ENCODE data around the gene CFP.
A peak's percentile ranks its signal among the peaks of the same experiment; 100 is the strongest.

The CFP gene

DNA sequence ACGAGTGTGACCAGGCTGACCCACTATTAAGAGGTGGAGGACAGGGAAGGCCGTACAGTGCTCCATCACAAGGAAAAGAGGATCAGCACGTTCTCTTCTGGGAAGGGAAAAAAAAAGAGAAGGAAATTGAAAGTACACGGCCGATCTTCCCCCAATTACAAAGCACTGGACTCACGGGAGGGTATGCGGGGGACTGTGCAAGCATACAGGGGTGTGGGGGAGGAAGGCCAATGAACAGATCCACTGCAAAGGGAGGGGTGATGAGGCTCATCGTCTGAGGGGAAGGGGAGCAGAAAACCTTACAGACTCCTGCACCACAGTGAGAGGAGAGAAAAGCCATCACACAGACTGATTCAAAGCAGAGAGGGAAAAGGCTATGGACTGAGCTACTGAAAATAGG, 19.5 kb upstream of the CFP start:
- no peak for DNase-seq (ENCODE audit: low read depth, low spot score)
- Histone ChIP-seq H3K4me1 (ENCODE audit: insufficient read depth, insufficient read length) (peaks cover 11% of the 10 kb centered on the region), H3K9ac (ENCODE audit: insufficient read length, low read depth) (peak overlapping the region; percentile 79), H3K36me3 (ENCODE audit: insufficient read depth, insufficient read length, low read length) (peaks cover 50% of the 10 kb centered on the region), H3K4me3 (ENCODE audit: insufficient read length, low read depth) (peak overlapping the region; percentile 86), H3K9me3 (ENCODE audit: insufficient read depth, low read length) (no peaks in the 10 kb centered on the region), H3K27me3 (ENCODE audit: insufficient read depth, insufficient read length) (no peaks in the 10 kb centered on the region)
- TF ChIP-seq SUZ12 (IDR thresholded peaks at IDR 0.05; ENCODE audit: extremely low read depth, insufficient read depth, insufficient read length) (no peak), ZNF274 (IDR thresholded peaks at IDR 0.05; ENCODE audit: low read depth, low read length) (no peak), YY1 (IDR thresholded peaks at IDR 0.05; ENCODE audit: insufficient read depth, insufficient read length) (no peak)

DNA sequence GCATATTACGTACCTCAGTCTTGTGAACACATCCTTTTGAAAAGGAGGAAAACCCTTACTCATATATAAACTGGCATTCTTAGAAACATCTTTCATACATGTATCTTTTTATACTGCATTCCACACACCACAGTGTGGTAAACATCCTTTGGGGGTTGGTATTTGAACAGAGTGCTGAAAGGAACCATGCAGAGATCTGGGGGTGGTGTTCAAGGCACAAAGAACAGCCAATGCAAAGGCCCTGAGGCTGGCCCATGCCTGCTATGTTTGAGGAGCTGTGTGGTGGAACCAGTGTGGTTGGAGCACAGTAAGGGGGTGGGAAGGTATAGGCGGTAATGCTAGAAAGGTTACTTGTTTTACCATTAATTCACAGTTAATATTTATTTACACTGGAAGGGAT, 18.6 kb upstream of the CFP start:
- Histone ChIP-seq H3K9ac (ENCODE audit: insufficient read length, low read depth) (no peak overlapping the region), H3K4me1 (ENCODE audit: insufficient read depth, insufficient read length) (peaks cover 11% of the 10 kb centered on the region), H3K9me3 (ENCODE audit: insufficient read depth, low read length) (no peaks in the 10 kb centered on the region), H3K4me3 (ENCODE audit: insufficient read length, low read depth) (no peak overlapping the region), H3K27me3 (ENCODE audit: insufficient read depth, insufficient read length) (no peaks in the 10 kb centered on the region), H3K36me3 (ENCODE audit: insufficient read depth, insufficient read length, low read length) (peaks cover 53% of the 10 kb centered on the region)
- TF ChIP-seq SUZ12 (IDR thresholded peaks at IDR 0.05; ENCODE audit: extremely low read depth, insufficient read depth, insufficient read length) (no peak), YY1 (IDR thresholded peaks at IDR 0.05; ENCODE audit: insufficient read depth, insufficient read length) (no peak), ZNF274 (IDR thresholded peaks at IDR 0.05; ENCODE audit: low read depth, low read length) (no peak)
- no peak for DNase-seq (ENCODE audit: low read depth, low spot score)

DNA sequence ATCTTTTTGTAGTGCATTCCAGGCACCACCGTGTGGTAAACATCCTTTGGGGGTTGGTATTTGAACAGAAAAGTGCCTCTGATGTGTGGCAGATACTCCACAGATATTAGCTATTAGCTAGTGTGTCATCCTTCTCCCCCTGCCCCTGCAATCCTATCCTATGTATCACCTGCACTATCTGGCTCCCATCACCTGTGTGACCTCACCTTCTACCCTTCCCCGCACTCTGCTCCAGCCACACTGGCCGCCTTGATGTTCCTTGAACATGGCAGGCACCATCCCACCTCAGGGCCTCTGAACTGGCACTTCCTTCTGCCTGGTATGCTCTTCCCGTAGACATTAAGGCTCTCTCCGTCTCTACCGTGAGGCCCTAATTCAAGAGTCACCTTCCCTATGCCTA, 16.9 kb upstream of the CFP start:
- TF ChIP-seq YY1 (IDR thresholded peaks at IDR 0.05; ENCODE audit: insufficient read depth, insufficient read length) (no peak), SUZ12 (IDR thresholded peaks at IDR 0.05; ENCODE audit: extremely low read depth, insufficient read depth, insufficient read length) (no peak), ZNF274 (IDR thresholded peaks at IDR 0.05; ENCODE audit: low read depth, low read length) (no peak)
- peaks cover 48% of the 10 kb centered on the region for H3K36me3 ChIP-seq (ENCODE audit: insufficient read depth, insufficient read length, low read length)
- no peaks in the 10 kb centered on the region for H3K9me3 ChIP-seq (ENCODE audit: insufficient read depth, low read length)
- DNase-seq (ENCODE audit: low read depth, low spot score): no peak
- H3K9ac ChIP-seq (ENCODE audit: insufficient read length, low read depth): no peak overlapping the region
- no peak overlapping the region for H3K4me3 ChIP-seq (ENCODE audit: insufficient read length, low read depth)
- H3K27me3 ChIP-seq (ENCODE audit: insufficient read depth, insufficient read length): no peaks in the 10 kb centered on the region
- peaks cover 8% of the 10 kb centered on the region for H3K4me1 ChIP-seq (ENCODE audit: insufficient read depth, insufficient read length)

DNA sequence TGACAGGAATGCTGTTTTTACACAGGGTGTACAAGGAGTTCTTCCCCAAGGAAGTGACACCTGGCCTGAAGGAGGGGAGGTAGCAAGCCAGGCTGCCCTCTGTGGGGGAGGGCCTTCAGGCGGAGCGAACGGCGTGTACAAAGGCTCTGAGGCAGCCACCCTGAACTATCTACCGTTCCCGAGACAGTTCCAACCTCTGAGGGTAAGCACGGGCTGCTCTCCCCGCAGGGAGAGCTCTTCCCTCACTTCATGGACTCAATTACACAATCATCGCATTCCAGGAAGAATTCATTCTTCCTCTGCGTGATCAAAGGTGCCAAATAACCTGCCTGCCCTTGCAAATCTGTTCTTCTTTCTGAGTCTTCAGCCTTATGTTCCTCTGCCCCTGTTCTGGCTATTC, 15.8 kb upstream of the CFP start:
- Histone ChIP-seq H3K36me3 (ENCODE audit: insufficient read depth, insufficient read length, low read length) (peaks cover 55% of the 10 kb centered on the region), H3K27me3 (ENCODE audit: insufficient read depth, insufficient read length) (no peaks in the 10 kb centered on the region), H3K9ac (ENCODE audit: insufficient read length, low read depth) (no peak overlapping the region), H3K4me1 (ENCODE audit: insufficient read depth, insufficient read length) (peaks cover 8% of the 10 kb centered on the region), H3K9me3 (ENCODE audit: insufficient read depth, low read length) (no peaks in the 10 kb centered on the region), H3K4me3 (ENCODE audit: insufficient read length, low read depth) (no peak overlapping the region)
- TF ChIP-seq ZNF274 (IDR thresholded peaks at IDR 0.05; ENCODE audit: low read depth, low read length): no peak
- no peak for TF ChIP-seq YY1 (IDR thresholded peaks at IDR 0.05; ENCODE audit: insufficient read depth, insufficient read length)
- TF ChIP-seq SUZ12 (IDR thresholded peaks at IDR 0.05; ENCODE audit: extremely low read depth, insufficient read depth, insufficient read length): no peak
- DNase-seq (ENCODE audit: low read depth, low spot score): no peak

DNA sequence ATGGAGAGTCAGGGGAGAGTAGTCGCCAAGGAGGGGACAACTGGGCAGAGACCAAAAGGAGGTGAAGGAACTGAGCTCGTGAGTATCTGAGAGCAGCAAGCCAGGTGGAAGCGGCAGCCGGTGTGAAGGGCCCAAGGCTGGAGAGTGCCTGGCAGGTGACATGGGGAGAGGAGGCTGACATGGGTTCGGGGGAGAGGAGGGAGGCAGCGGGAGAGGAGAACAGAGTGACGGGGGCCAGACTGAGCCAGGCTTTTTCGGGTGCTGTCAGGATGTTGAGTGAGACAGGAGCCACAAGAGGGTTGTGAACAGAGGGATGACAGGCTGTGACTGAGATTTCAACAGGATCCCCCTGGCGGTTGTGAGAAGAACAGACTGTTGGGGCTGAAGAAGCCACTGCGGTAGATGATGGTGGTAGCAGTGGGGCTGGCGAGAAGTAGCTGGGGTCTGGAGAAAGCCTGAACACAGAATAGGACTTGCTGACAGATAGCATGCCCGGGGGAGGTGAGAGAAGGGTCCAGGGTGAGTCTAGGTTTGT, 14.9 kb upstream of the CFP start:
- Histone ChIP-seq H3K4me1 (ENCODE audit: insufficient read depth, insufficient read length) (peaks cover 8% of the 10 kb centered on the region), H3K36me3 (ENCODE audit: insufficient read depth, insufficient read length, low read length) (peaks cover 64% of the 10 kb centered on the region), H3K9me3 (ENCODE audit: insufficient read depth, low read length) (no peaks in the 10 kb centered on the region), H3K9ac (ENCODE audit: insufficient read length, low read depth) (no peak overlapping the region), H3K27me3 (ENCODE audit: insufficient read depth, insufficient read length) (no peaks in the 10 kb centered on the region), H3K4me3 (ENCODE audit: insufficient read length, low read depth) (no peak overlapping the region)
- DNase-seq (ENCODE audit: low read depth, low spot score): no peak
- TF ChIP-seq YY1 (IDR thresholded peaks at IDR 0.05; ENCODE audit: insufficient read depth, insufficient read length) (no peak), ZNF274 (IDR thresholded peaks at IDR 0.05; ENCODE audit: low read depth, low read length) (no peak), SUZ12 (IDR thresholded peaks at IDR 0.05; ENCODE audit: extremely low read depth, insufficient read depth, insufficient read length) (no peak)

DNA sequence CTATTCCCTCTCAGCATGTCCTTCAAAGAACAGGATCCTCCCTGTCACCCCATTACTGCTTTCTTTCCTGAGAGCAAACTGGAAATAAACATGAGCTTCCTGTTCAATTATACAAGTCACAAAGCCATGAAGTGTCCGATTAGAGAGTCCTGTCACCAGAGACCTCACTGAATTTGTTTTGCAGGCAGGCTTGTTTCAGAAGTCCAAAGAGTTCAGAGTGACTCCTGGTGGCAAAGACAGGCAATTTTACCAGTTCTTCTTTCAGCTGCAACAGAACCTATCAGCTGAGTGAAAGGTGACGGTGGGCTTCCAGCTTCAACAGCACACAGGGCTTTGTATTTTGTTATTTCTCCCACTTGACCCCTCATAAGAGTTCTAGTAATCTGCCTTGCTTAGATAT, 14.2 kb upstream of the CFP start:
- Histone ChIP-seq H3K9me3 (ENCODE audit: insufficient read depth, low read length) (no peaks in the 10 kb centered on the region), H3K27me3 (ENCODE audit: insufficient read depth, insufficient read length) (no peaks in the 10 kb centered on the region), H3K9ac (ENCODE audit: insufficient read length, low read depth) (no peak overlapping the region), H3K36me3 (ENCODE audit: insufficient read depth, insufficient read length, low read length) (peaks cover 67% of the 10 kb centered on the region), H3K4me3 (ENCODE audit: insufficient read length, low read depth) (no peak overlapping the region), H3K4me1 (ENCODE audit: insufficient read depth, insufficient read length) (peaks cover 8% of the 10 kb centered on the region)
- no peak for DNase-seq (ENCODE audit: low read depth, low spot score)
- TF ChIP-seq YY1 (IDR thresholded peaks at IDR 0.05; ENCODE audit: insufficient read depth, insufficient read length) (no peak), ZNF274 (IDR thresholded peaks at IDR 0.05; ENCODE audit: low read depth, low read length) (no peak), SUZ12 (IDR thresholded peaks at IDR 0.05; ENCODE audit: extremely low read depth, insufficient read depth, insufficient read length) (no peak)

DNA sequence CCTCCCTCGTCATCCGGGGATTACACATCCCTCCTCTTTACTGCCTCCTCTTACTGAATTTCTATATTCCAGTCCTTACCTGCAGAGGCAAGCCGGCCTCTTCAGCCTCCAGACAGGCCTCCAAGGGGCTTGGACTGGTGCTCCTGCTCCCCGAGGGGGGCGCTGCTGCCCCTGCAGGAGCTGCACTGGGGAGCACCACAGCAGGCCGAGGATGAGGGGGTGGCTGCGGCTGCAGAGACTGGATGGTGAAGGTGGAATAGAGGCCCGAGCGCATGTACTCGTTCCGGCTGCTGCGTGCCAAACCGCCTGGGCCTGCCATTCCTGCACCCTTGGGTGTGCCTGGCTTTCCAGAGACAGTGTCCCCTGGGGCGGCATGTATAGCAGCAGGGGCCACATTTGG, 9.1 kb upstream of the CFP start:
- Histone ChIP-seq H3K9ac (ENCODE audit: insufficient read length, low read depth) (no peak overlapping the region), H3K27me3 (ENCODE audit: insufficient read depth, insufficient read length) (no peaks in the 10 kb centered on the region), H3K9me3 (ENCODE audit: insufficient read depth, low read length) (no peaks in the 10 kb centered on the region), H3K4me3 (ENCODE audit: insufficient read length, low read depth) (no peak overlapping the region), H3K4me1 (ENCODE audit: insufficient read depth, insufficient read length) (peaks cover 3% of the 10 kb centered on the region), H3K36me3 (ENCODE audit: insufficient read depth, insufficient read length, low read length) (peaks cover 88% of the 10 kb centered on the region)
- no peak for DNase-seq (ENCODE audit: low read depth, low spot score)
- no peak for TF ChIP-seq YY1 (IDR thresholded peaks at IDR 0.05; ENCODE audit: insufficient read depth, insufficient read length)
- no peak for TF ChIP-seq ZNF274 (IDR thresholded peaks at IDR 0.05; ENCODE audit: low read depth, low read length)
- no peak for TF ChIP-seq SUZ12 (IDR thresholded peaks at IDR 0.05; ENCODE audit: extremely low read depth, insufficient read depth, insufficient read length)

Measured in NT2/D1 (cell line).